ENCODE measurements around the gene SRSF4. TPM values are rescaled to one million over a fixed set of nuclear protein-coding genes. Genes with fewer than 3 reads are reported as not detected.

The SRSF4 gene
- total and polyA plus RNA-seq, 2 of the 8 experiments (the other 6 are each of a cell fraction or from before 2014, with no cell fraction given): 34.9 to 86.5 TPM

GRCh38 chr1:29218223-29218622 lies 36.5 kb upstream of the SRSF4 start:
- Histone ChIP-seq H3K9ac (replicated peaks in 1 of 4; ENCODE audit: extremely low read depth in 1 of 4, low read depth in 3 of 4, low read length in 3 of 4) (no peak overlapping the region), H3K79me1 (ENCODE audit: low read depth, low read length) (0 out of 2 replicates have a peak, but pooled peaks cover 2% of the 10 kb centered on the region), H3K4me1 (replicated peaks in 1 of 4; ENCODE audit: control insufficient read depth in 3 of 4, insufficient read depth in 4 of 4, low read length in 3 of 4) (peaks cover 0 to 4% (median 3%) of the 10 kb centered on the region in 4 experiments; a peak in 2 of 7 replicates), H4K20me1 (replicated peaks in 1 of 2; ENCODE audit: control insufficient read depth in 1 of 2, insufficient read depth in 2 of 2, low read length in 2 of 2) (peaks cover 1 to 4% of the 10 kb centered on the region in 2 experiments), H3K79me2 (ENCODE audit: control insufficient read depth in 1 of 2, insufficient read depth in 2 of 2, low read length in 2 of 2) (no peaks in the 10 kb centered on the region), H3K23ac (ENCODE audit: insufficient read length) (no peak overlapping the region), H4K8ac (ENCODE audit: extremely low read depth, insufficient read depth, low read length) (no peak overlapping the region), H3K4me2 (ENCODE audit: insufficient read depth in 1 of 2, low read depth in 2 of 2, low read length in 2 of 2) (no peak overlapping the region), H2BK15ac (ENCODE audit: low read length) (no peak overlapping the region), H3K56ac (replicated peaks; ENCODE audit: insufficient read length, low read depth, low read length) (no peak overlapping the region), H3K23me2 (ENCODE audit: low read depth, low read length) (no peaks in the 10 kb centered on the region), H3K4ac (replicated peaks; ENCODE audit: insufficient read length, low read depth, low read length) (no peak overlapping the region), H3K36me3 (ENCODE audit: control insufficient read depth in 2 of 4, insufficient read depth in 4 of 4, low read length in 3 of 4) (peaks cover 8 to 23% (median 15%) of the 10 kb centered on the region in 4 experiments; a peak in 7 of 8 replicates), H3K27me3 (replicated peaks in 1 of 4; ENCODE audit: control insufficient read depth in 3 of 4, extremely low read depth in 1 of 4, insufficient read depth in 3 of 4, low read length in 3 of 4) (no peaks in the 10 kb centered on the region), H2BK20ac (ENCODE audit: low read length) (no peak overlapping the region), H2BK5ac (ENCODE audit: low read depth, low read length) (no peak overlapping the region), H2AK5ac (ENCODE audit: low read depth, low read length) (no peak overlapping the region), H4K91ac (replicated peaks; ENCODE audit: insufficient read length, low read length) (no peak overlapping the region), H3K9me3 (ENCODE audit: insufficient read depth in 2 of 2, low read depth in 1 of 2, low read length in 1 of 2) (no peaks in the 10 kb centered on the region), H3K18ac (ENCODE audit: extremely low read depth, low read length) (no peak overlapping the region), H3K27ac (ENCODE audit: low read depth, low read length) (no peak overlapping the region), H4K5ac (ENCODE audit: insufficient read length, low read depth, low read length) (no peak overlapping the region), H2BK12ac (ENCODE audit: low read depth, low read length) (no peak overlapping the region), H2AFZ (ENCODE audit: low read length) (no peak overlapping the region), H3K14ac (ENCODE audit: insufficient read length) (no peak overlapping the region), H2BK120ac (replicated peaks; ENCODE audit: low read depth, low read length) (no peak overlapping the region), H3K4me3 (ENCODE audit: extremely low read depth in 1 of 4, insufficient read depth in 2 of 4, low read depth in 3 of 4, low read length in 4 of 4) (no peak overlapping the region)
- 100% methylated on average over 2 of the region's 2 CpGs; no CpG with 5 or more reads in 1 of the 2 experiments for WGBS, 2 experiments (ENCODE audit: extremely low coverage in 1 of 2, insufficient coverage in 1 of 2, insufficient read length in 1 of 2, insufficient replicate concordance in 2 of 2, low coverage in 1 of 2, low lambda C conversion rate in 2 of 2, missing lambda C conversion rate in 1 of 2)
- ChIA-PET POLR2A (ENCODE audit: partially characterized antibody) (interaction anchor here (0.9 to 2.7 kb wide), 4 partner anchors 9 to 12 kb away, joined by 3 to 11 read pairs (median 4); partner anchors contain the start of gene MECR), CTCF (ENCODE audit: partially characterized antibody) (interaction anchor here (0.6 to 1.7 kb wide), 6 partner anchors 8 to 574 kb away, joined by 3 to 5 read pairs (median 4); no protein-coding TSS in a partner anchor)
- DNase-seq (ENCODE audit: low read depth in 1 of 2, low spot score in 2 of 2) (no peak), FAIRE-seq (no peak)
- TF ChIP-seq JUND (IDR thresholded peaks at IDR 0.05; ENCODE audit: low read length): no peak
- TF ChIP-seq ASH2L (IDR thresholded peaks at IDR 0.05; ENCODE audit: low read length): no peak
- no peak for TF ChIP-seq NRF1 (IDR thresholded peaks at IDR 0.05; ENCODE audit: low read depth, low read length)
- TF ChIP-seq, protein P1, sequence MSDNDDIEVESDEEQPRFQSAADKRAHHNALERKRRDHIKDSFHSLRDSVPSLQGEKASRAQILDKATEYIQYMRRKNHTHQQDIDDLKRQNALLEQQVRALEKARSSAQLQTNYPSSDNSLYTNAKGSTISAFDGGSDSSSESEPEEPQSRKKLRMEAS (IDR thresholded peaks at IDR 0.05): no peak
- TF ChIP-seq HDAC2 (IDR thresholded peaks at IDR 0.05; ENCODE audit: borderline replicate concordance in 1 of 2, low read depth in 2 of 2, low read length in 2 of 2): no peak
- TF ChIP-seq CREB1 (IDR thresholded peaks at IDR 0.05): no peak
- no peak for TF ChIP-seq RFX5 (IDR thresholded peaks at IDR 0.05; ENCODE audit: borderline replicate concordance, low read depth, low read length)
- TF ChIP-seq RAD21 (IDR thresholded peaks at IDR 0.05 in 1 of 2, conservative IDR thresholded peaks at IDR 0.05 in 1 of 2; ENCODE audit: low read depth in 2 of 2, low read length in 2 of 2): no peak
- TF ChIP-seq JUN (IDR thresholded peaks at IDR 0.05; ENCODE audit: low read depth, low read length): no peak

All from H1 (cell line).